HG03575 (cell line): ENCODE measurements around the gene PSAPL1.

Experiments used
- ATAC-seq: cut with Tn5 transposase; IDR thresholded peaks from one replicate; pipeline ENCODE4 v1.9.1; 2021; ENCODE audit not compliant: unreplicated experiment, insufficient number of reproducible peaks, low FRiP score; ENCODE audit errors: extremely low read depth

PSAPL1 gene

GRCh38 chr4:7433376-7434140 lies 1.2 kb downstream of the PSAPL1 start:
- ATAC-seq: no peak

- no peak for ATAC-seq
Observed at GRCh38 chr4:7432531-7433375, 2.0 kb downstream of the PSAPL1 start.

- ATAC-seq: no peak
Observed at GRCh38 chr4:7431696-7432530, 2.8 kb downstream of the PSAPL1 start.

GRCh38 chr4:7430965-7431695 lies 3.6 kb downstream of the PSAPL1 start:
- no peak for ATAC-seq

GRCh38 chr4:7430368-7430964 lies 4.3 kb downstream of the PSAPL1 start:
- ATAC-seq: no peak

GRCh38 chr4:7429601-7430078 lies 5.1 kb downstream of the PSAPL1 start:
- ATAC-seq: no peak

GRCh38 chr4:7429069-7429416 lies 5.7 kb downstream of the PSAPL1 start:
- no peak for ATAC-seq

- no peak for ATAC-seq
Observed at GRCh38 chr4:7428261-7429068, 6.3 kb downstream of the PSAPL1 start.

- ATAC-seq: no peak
Observed at GRCh38 chr4:7427831-7428260, 6.9 kb downstream of the PSAPL1 start.

GRCh38 chr4:7427361-7427760 lies 7.4 kb downstream of the PSAPL1 start:
- ATAC-seq: no peak

- ATAC-seq: no peak
Observed at GRCh38 chr4:7426525-7427171, 8.1 kb downstream of the PSAPL1 start.

- ATAC-seq: no peak
Observed at GRCh38 chr4:7425591-7426468, 8.9 kb downstream of the PSAPL1 start.

GRCh38 chr4:7425124-7425523 lies 9.6 kb downstream of the PSAPL1 start:
- ATAC-seq: no peak

GRCh38 chr4:7424553-7425111 lies 10.1 kb downstream of the PSAPL1 start:
- ATAC-seq: no peak

GRCh38 chr4:7423801-7424552 lies 10.8 kb downstream of the PSAPL1 start:
- ATAC-seq: no peak
